Measurements from ENCODE around the gene STEAP1.
"Not testable (repeated sequence)": the region's sequence is repeated elsewhere in the genome, so short reads cannot be mapped to it uniquely, and the experiment has no call there.

The STEAP1 gene

GRCh38 chr7:90173127-90173844 lies 19.0 kb downstream of the STEAP1 start:
- DNase-seq (ENCODE audit: low read depth), result no peak

- DNase-seq (ENCODE audit: low read depth), result no peak
Measured at GRCh38 chr7:90175667-90176066, 21.4 kb downstream of the STEAP1 start.

GRCh38 chr7:90176195-90176594 lies 21.9 kb downstream of the STEAP1 start:
- no peak for DNase-seq (ENCODE audit: low read depth)

GRCh38 chr7:90178166-90178565 lies 23.9 kb downstream of the STEAP1 start:
- DNase-seq (ENCODE audit: low read depth), result no peak

- DNase-seq (ENCODE audit: low read depth), result no peak
Measured at GRCh38 chr7:90178679-90179278, 24.5 kb downstream of the STEAP1 start.

GRCh38 chr7:90180011-90180585 lies 25.8 kb downstream of the STEAP1 start:
- no peak for DNase-seq (ENCODE audit: low read depth)

GRCh38 chr7:90180649-90181048 lies 26.4 kb downstream of the STEAP1 start:
- no peak for DNase-seq (ENCODE audit: low read depth)

GRCh38 chr7:90181485-90181884 lies 27.2 kb downstream of the STEAP1 start:
- no peak for DNase-seq (ENCODE audit: low read depth)

GRCh38 chr7:90186290-90186689 lies 32.0 kb downstream of the STEAP1 start:
- not testable (repeated sequence) for DNase-seq (ENCODE audit: low read depth)

- no peak for DNase-seq (ENCODE audit: low read depth)
Measured at GRCh38 chr7:90187507-90188050, 33.3 kb downstream of the STEAP1 start.

GRCh38 chr7:90188281-90188680 lies 34.0 kb downstream of the STEAP1 start:
- DNase-seq (ENCODE audit: low read depth), result no peak

- no peak for DNase-seq (ENCODE audit: low read depth)
Measured at GRCh38 chr7:90190995-90191394, 36.7 kb downstream of the STEAP1 start.

- DNase-seq (ENCODE audit: low read depth), result no peak
Measured at GRCh38 chr7:90191648-90192047, 37.4 kb downstream of the STEAP1 start.

- DNase-seq (ENCODE audit: low read depth), result no peak
Measured at GRCh38 chr7:90192876-90193750, 38.8 kb downstream of the STEAP1 start.

GRCh38 chr7:90194911-90195809 lies 40.9 kb downstream of the STEAP1 start:
- no peak for DNase-seq (ENCODE audit: low read depth)

- DNase-seq (ENCODE audit: low read depth), result no peak
Measured at GRCh38 chr7:90201500-90202195, 47.4 kb downstream of the STEAP1 start.

- DNase-seq (ENCODE audit: low read depth), result no peak
Measured at GRCh38 chr7:90207956-90208355, 53.7 kb downstream of the STEAP1 start.

- no peak for DNase-seq (ENCODE audit: low read depth)
Measured at GRCh38 chr7:90209776-90210175, 55.5 kb downstream of the STEAP1 start.

- no peak for DNase-seq (ENCODE audit: low read depth)
Measured at GRCh38 chr7:90210475-90210874, 56.2 kb downstream of the STEAP1 start.

- no peak for DNase-seq (ENCODE audit: low read depth)
Measured at GRCh38 chr7:90210981-90211380, 56.7 kb downstream of the STEAP1 start.

Measured in stimulated activated CD8-positive, alpha-beta memory T cell treated with anti-CD3 and anti-CD28 coated beads, Interleukin-7, amount 100 ng/mL, for 24 hours (primary cell).